HG03460 (cell line): Measurements from ENCODE around the gene SCN7A.
"Not testable (repeated sequence)": the region's sequence is repeated elsewhere in the genome, so short reads cannot be mapped to it uniquely, and the experiment has no call there.

ENCODE experiments used
- ATAC-seq: cut with Tn5 transposase; IDR thresholded peaks from one replicate; pipeline ENCODE4 v1.9.1; 2021; ENCODE audit not compliant: unreplicated experiment

The SCN7A gene

GRCh38 chr2:166494140-166494624 is at the start of gene SCN7A:
TSS of gene SCN7A (minus strand) at chr2:166494249. CDS start at chr2:166477696, 16,553 bp downstream.
- ATAC-seq = no peak

- peak; percentile 98 for ATAC-seq
Observed at GRCh38 chr2:166539340-166540162, 45.5 kb upstream of the SCN7A start.

GRCh38 chr2:166536111-166536510 is 42.1 kb upstream of the SCN7A start:
- no peak for ATAC-seq

- no peak for ATAC-seq
Observed at GRCh38 chr2:166521155-166521554, 27.1 kb upstream of the SCN7A start.

GRCh38 chr2:166520604-166521003 is 26.6 kb upstream of the SCN7A start:
- no peak for ATAC-seq

- ATAC-seq = no peak
Observed at GRCh38 chr2:166519391-166519962, 25.4 kb upstream of the SCN7A start.

GRCh38 chr2:166518634-166519390 is 24.8 kb upstream of the SCN7A start:
- ATAC-seq = no peak

- no peak for ATAC-seq
Observed at GRCh38 chr2:166517533-166518061, 23.5 kb upstream of the SCN7A start.

- no peak for ATAC-seq
Observed at GRCh38 chr2:166516712-166517303, 22.8 kb upstream of the SCN7A start.

- ATAC-seq = no peak
Observed at GRCh38 chr2:166513952-166514351, 19.9 kb upstream of the SCN7A start.

- ATAC-seq = no peak
Observed at GRCh38 chr2:166499281-166499680, 5.2 kb upstream of the SCN7A start.

- no peak for ATAC-seq
Observed at GRCh38 chr2:166491461-166491860, 2.6 kb downstream of the SCN7A start.

GRCh38 chr2:166487171-166487570 is 6.9 kb downstream of the SCN7A start:
- ATAC-seq = no peak

- ATAC-seq = no peak
Observed at GRCh38 chr2:166485558-166486178, 8.4 kb downstream of the SCN7A start.

GRCh38 chr2:166472332-166472731 is 21.7 kb downstream of the SCN7A start:
- ATAC-seq = no peak

GRCh38 chr2:166468124-166469024 is 25.7 kb downstream of the SCN7A start:
- no peak for ATAC-seq

- no peak for ATAC-seq
Observed at GRCh38 chr2:166464187-166464586, 29.9 kb downstream of the SCN7A start.

GRCh38 chr2:166463640-166464039 is 30.4 kb downstream of the SCN7A start:
- no peak for ATAC-seq

- ATAC-seq = no peak
Observed at GRCh38 chr2:166458674-166459073, 35.4 kb downstream of the SCN7A start.

GRCh38 chr2:166455823-166456222 is 38.2 kb downstream of the SCN7A start:
- not testable (repeated sequence) for ATAC-seq
